ENCODE measurements around the gene ROR1. TPM values are rescaled to one million over a fixed set of nuclear protein-coding genes. Genes with fewer than 3 reads are reported as not detected.
A peak's percentile ranks its signal among the peaks of the same experiment; 100 is the strongest.

ROR1 gene
- total and polyA plus RNA-seq, 2 of the 13 experiments (the other 11 are each of a cell fraction or from before 2014, with no cell fraction given), result 0.58 to 2.3 TPM

DNA sequence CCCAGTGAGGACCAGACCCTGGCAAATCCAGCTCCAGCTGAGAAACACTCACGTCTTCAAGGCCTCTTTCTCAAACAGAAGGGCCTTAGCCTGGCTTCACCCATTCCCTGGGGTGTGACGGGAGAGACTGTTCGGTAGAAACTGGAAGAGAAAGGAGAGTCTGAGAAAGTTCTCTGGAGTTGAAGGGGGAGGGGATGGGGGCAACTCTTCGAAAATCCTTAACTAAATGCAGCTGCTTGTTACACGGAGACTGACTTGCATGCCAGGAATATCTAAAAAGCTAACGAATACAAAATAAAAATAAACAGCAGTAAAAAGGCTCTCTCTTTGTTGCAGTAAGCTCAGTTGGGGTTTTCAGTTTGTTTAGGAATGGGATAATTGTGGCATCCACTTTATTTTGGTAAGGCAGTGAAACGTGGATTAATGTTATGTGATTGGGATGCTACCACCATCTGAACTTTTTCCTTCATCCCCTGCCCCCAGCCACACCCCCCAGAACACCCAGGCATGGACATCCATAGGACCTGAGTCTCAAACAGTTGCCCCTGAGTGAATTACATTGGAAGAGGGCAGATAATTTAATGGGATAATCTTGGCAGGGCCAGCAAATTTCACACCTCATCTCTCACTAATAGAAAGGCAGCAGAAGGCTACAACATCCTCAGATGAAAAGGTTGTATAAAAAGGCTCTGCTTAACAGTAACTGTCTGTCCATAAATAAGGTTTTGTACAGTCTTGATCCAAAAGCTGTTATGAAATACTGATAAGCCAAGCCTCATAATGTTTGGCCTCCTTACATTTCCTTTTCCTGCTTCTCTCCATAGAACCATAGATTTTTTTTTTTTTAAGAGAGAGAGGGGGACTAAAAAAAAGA lies 5.8 kb downstream of the ROR1 start (continued):
- TF ChIP-seq SNAPC4 (CRISPR knock-in tag; IDR thresholded peaks at IDR 0.05), result no peak

- H3K4me3 ChIP-seq (replicated peaks in 1 of 3; ENCODE audit: insufficient read depth in 1 of 3, low read depth in 2 of 3, low read length in 3 of 3), result no peak overlapping the region
- no peak overlapping the region for H3K4me2 ChIP-seq (ENCODE audit: low read depth, low read length)
- no TSS peak for BruUV-seq (replicated peaks)
- no peak for FAIRE-seq
- H3K79me2 ChIP-seq (ENCODE audit: insufficient read depth, low read length), result no peaks in the 10 kb centered on the region
- no peaks in the 10 kb centered on the region for H3K36me3 ChIP-seq (replicated peaks in 1 of 2; ENCODE audit: control insufficient read depth in 1 of 2, insufficient read depth in 2 of 2, low read length in 2 of 2)
- no peak overlapping the region for H2AFZ ChIP-seq (ENCODE audit: low read length)
- peaks cover 26% of the 10 kb centered on the region for H3K4me1 ChIP-seq (ENCODE audit: insufficient read depth, low read length)
- H3K9ac ChIP-seq (ENCODE audit: insufficient read depth, low read depth, low read length), result no peak overlapping the region
- H3K9me3 ChIP-seq (ENCODE audit: low read length), result no peaks in the 10 kb centered on the region
- peaks cover 0 to 6% of the 10 kb centered on the region in 2 experiments; a peak in 1 of 5 replicates for H3K27me3 ChIP-seq (ENCODE audit: control insufficient read depth in 1 of 2, insufficient read depth in 2 of 2, low read length in 2 of 2)
- intact Hi-C loops (cut with micrococcal nuclease; ENCODE audit: unreplicated experiment), result no loop called here
- POLR2A ChIA-PET, result no interaction called here
- TF ChIP-seq ZNF790 (CRISPR knock-in tag; IDR thresholded peaks at IDR 0.05; ENCODE audit: borderline replicate concordance), result no peak
- TF ChIP-seq ASH2L (IDR thresholded peaks at IDR 0.05; ENCODE audit: insufficient read length, low read depth, low read length), result no peak
- no peak for TF ChIP-seq ZNF530 (CRISPR knock-in tag; IDR thresholded peaks at IDR 0.05; ENCODE audit: low read depth)
- WGBS (ENCODE audit: low lambda C conversion rate), result 12% methylated on average over 3 of the region's 3 CpGs
- in situ Hi-C loops (cut with HindIII; ENCODE audit: extremely low pct_ligation_motif_present, low pct_unique_long_range_greater_than_20kb), result no loop called here
- peak; percentile 59 for ATAC-seq
- H4K20me1 ChIP-seq (ENCODE audit: insufficient read depth, low read length), result no peaks in the 10 kb centered on the region
- DNase-seq (ENCODE audit: low spot score), result no peak
- CTCF ChIA-PET (ENCODE audit: low intra/inter-chr PET ratio, low total read pairs), result no interaction called here
- no peak overlapping the region for H3K27ac ChIP-seq (ENCODE audit: extremely low read length, insufficient read depth, low read length)
These were observed 6.7 kb downstream of the ROR1 start for GRCh38 chr1:63780565-63780964.

Measured in HepG2 (cell line).